SK-N-SH (cell line): Measurements from ENCODE around the gene SLCO3A1. TPM values are rescaled to one million over a fixed set of nuclear protein-coding genes. Genes with fewer than 3 reads are reported as not detected.

Experiments used
- CTCF ChIA-PET: fragments of 300-600, 350-600 bp; formaldehyde crosslinking; extraction: SDS; loops from one replicate; lab custom pipeline; 2021; lab: Yijun Ruan, JAX
- POLR2A ChIA-PET: fragments of 350-600 bp; sonication (Branson Sonifier 250); formaldehyde crosslinking; extraction: SDS; loops from one replicate; lab custom pipeline; 2020; ENCODE audit warnings: antibody characterized with exemption, inconsistent platforms; lab: Yijun Ruan, JAX
- DNase-seq: peaks from one replicate; pipeline ENCODE4 v3.0.0; 2012
- H2AFZ ChIP-seq: fragments of 200-600 bp; sonication (generic); 2 replicates; pipeline ENCODE4 v1.8.1; 2016; ENCODE audit warnings: antibody characterized with exemption, mild to moderate bottlenecking, low read depth
- H3F3A ChIP-seq: fragments of 200-600 bp; sonication (generic); replicated peaks from 2 replicates; pipeline ENCODE3; 2016; ENCODE audit warnings: antibody characterized with exemption, mild to moderate bottlenecking; ENCODE audit not compliant: insufficient read depth
- H3K27ac ChIP-seq, 2 experiments: fragments of 200-500 bp in 1 of 2; fragments of 200-600 bp in 1 of 2; sonication (Bioruptor generic) in 1 of 2; sonication (generic), shearing (Covaris generic) in 1 of 2; 2 replicates each; pipeline versions ENCODE4 v1.5.1 to v1.6.1; 2014 to 2016; ENCODE audit warnings: low read depth in 2 of 2, inconsistent platforms in 1 of 2, low read length in 1 of 2, mild to moderate bottlenecking in 1 of 2, mixed read lengths in 1 of 2
- H3K27me3 ChIP-seq: fragments of 200-600 bp; sonication (generic), shearing (Covaris generic); 2 replicates; pipeline ENCODE4 v1.6.1; 2016; ENCODE audit warnings: mixed run types; ENCODE audit not compliant: insufficient read depth
- H3K36me3 ChIP-seq, 2 experiments: fragments of 200-500 bp in 1 of 2; fragments of 200-600 bp in 1 of 2; sonication (Bioruptor generic) in 1 of 2; sonication (generic) in 1 of 2; replicated peaks in 1 of 2; 2 replicates each; pipeline versions ENCODE3 to v1.5.1; 2014 to 2016; ENCODE audit warnings: low read length in 1 of 2, mild to moderate bottlenecking in 1 of 2; ENCODE audit not compliant: insufficient read depth in 2 of 2, control insufficient read depth in 1 of 2
- H3K4me1 ChIP-seq, 2 experiments: fragments of 200-500 bp in 1 of 2; fragments of 200-600 bp in 1 of 2; sonication (Bioruptor generic) in 1 of 2; sonication (generic), shearing (Covaris generic) in 1 of 2; 2 replicates each; pipeline versions ENCODE4 v1.5.1 to v1.6.1; 2014 to 2016; ENCODE audit warnings: low read depth in 1 of 2, low read length in 1 of 2, mixed run types in 1 of 2; ENCODE audit not compliant: insufficient read depth in 2 of 2, control insufficient read depth in 1 of 2
- H3K4me2 ChIP-seq: fragments of 200-600 bp; sonication (generic), shearing (Covaris generic); 2 replicates; pipeline ENCODE4 v1.6.1; 2017; ENCODE audit warnings: mixed run types
- H3K4me3 ChIP-seq, 2 experiments: fragments of 200-500 bp in 1 of 2; fragments of 200-600 bp in 1 of 2; sonication (Bioruptor generic) in 1 of 2; sonication (generic), shearing (Covaris generic) in 1 of 2; 2 replicates each; pipeline versions ENCODE4 v1.5.1 to v1.8.1; 2014 to 2016; ENCODE audit warnings: low read depth in 2 of 2, inconsistent platforms in 1 of 2, low read length in 1 of 2, mild to moderate bottlenecking in 1 of 2, mixed read lengths in 1 of 2, moderate library complexity in 1 of 2
- H3K79me2 ChIP-seq: fragments of 200-600 bp; sonication (generic); 2 replicates; pipeline ENCODE4 v1.8.1; 2017; ENCODE audit warnings: mild to moderate bottlenecking; ENCODE audit not compliant: insufficient read depth
- H3K9ac ChIP-seq: fragments of 200-600 bp; sonication (generic); 2 replicates; pipeline ENCODE4 v1.6.1; 2017; ENCODE audit warnings: mixed run types
- H3K9me2 ChIP-seq: fragments of 200-600 bp; sonication (generic); 2 replicates; pipeline ENCODE4 v1.6.1; 2017; ENCODE audit warnings: mixed run types
- H3K9me3 ChIP-seq: fragments of 200-600 bp; sonication (generic); 2 replicates; pipeline ENCODE4 v1.6.1; 2017; ENCODE audit warnings: mixed run types, mild to moderate bottlenecking, moderate library complexity
- H4K20me1 ChIP-seq: fragments of 200-600 bp; sonication (generic); 2 replicates; pipeline ENCODE4 v1.6.1; 2017; ENCODE audit warnings: mild to moderate bottlenecking, mixed run types; ENCODE audit not compliant: insufficient read depth
- CHD2 ChIP-seq: fragments of 150-350 bp; IDR thresholded peaks from 2 replicates; pipeline ENCODE4 v1.6.1; 2018; ENCODE audit warnings: low read length; ENCODE audit not compliant: partially characterized antibody
- CTCF ChIP-seq: fragments of 200-600 bp; sonication (generic); IDR thresholded peaks from 2 replicates; pipeline ENCODE4 v1.6.1; 2017; ENCODE audit warnings: antibody characterized with exemption, mild to moderate bottlenecking, moderate library complexity
- ELF1 ChIP-seq: IDR thresholded peaks from 2 replicates; pipeline ENCODE4 v1.4.0; 2012
- FOSL2 ChIP-seq: IDR thresholded peaks from 2 replicates; pipeline ENCODE4 v1.4.0; 2012; ENCODE audit warnings: low read depth, mild to moderate bottlenecking, moderate library complexity, borderline replicate concordance
- GABPA ChIP-seq: IDR thresholded peaks from 2 replicates; pipeline ENCODE4 v1.4.0; 2012; ENCODE audit warnings: low read depth, mild to moderate bottlenecking
- JUND ChIP-seq: IDR thresholded peaks from 2 replicates; pipeline ENCODE4 v1.4.0; 2012
- NFIC ChIP-seq: IDR thresholded peaks from 2 replicates; pipeline ENCODE4 v1.4.0; 2012; ENCODE audit warnings: borderline replicate concordance
- NRF1 ChIP-seq: IDR thresholded peaks from 2 replicates; pipeline ENCODE4 v1.6.1; 2012; ENCODE audit warnings: low read depth, mild to moderate bottlenecking, low read length
- POLR2AphosphoS5 ChIP-seq: IDR thresholded peaks from 2 replicates; pipeline ENCODE4 v1.6.1; 2012; ENCODE audit warnings: low read depth, low read length
- RAD21 ChIP-seq: IDR thresholded peaks from 2 replicates; pipeline ENCODE4 v1.6.1; 2012; ENCODE audit warnings: mild to moderate bottlenecking, low read length
- RXRA ChIP-seq: IDR thresholded peaks from 2 replicates; pipeline ENCODE4 v1.4.0; 2012; ENCODE audit warnings: low read depth, mild to moderate bottlenecking, borderline replicate concordance
- SIN3A ChIP-seq: IDR thresholded peaks from 2 replicates; pipeline ENCODE4 v1.6.1; 2012; ENCODE audit warnings: low read depth, mild to moderate bottlenecking, low read length, moderate library complexity, borderline replicate concordance
- SMC3 ChIP-seq: IDR thresholded peaks from 2 replicates; pipeline ENCODE4 v1.6.1; 2012; ENCODE audit warnings: low read depth, low read length, improper control_type of control experiment
- TAF1 ChIP-seq: IDR thresholded peaks from 2 replicates; pipeline ENCODE4 v1.6.1; 2012; ENCODE audit warnings: low read depth, mild to moderate bottlenecking, low read length, moderate library complexity, borderline replicate concordance
- USF1 ChIP-seq: IDR thresholded peaks from 2 replicates; pipeline ENCODE4 v1.4.0; 2012; ENCODE audit warnings: low read depth, borderline replicate concordance
- WGBS: methylation state at CpG from one replicate; pipeline ENCODE4 v1.1.6; 2017; ENCODE audit warnings: low lambda C conversion rate; 5-methylcytosine and 5-hydroxymethylcytosine counted together
- polyA plus RNA-seq, 3 experiments: library from polyadenylated mRNA; depleted of rRNA; stranded (reverse); fragments of >200 nt; gene quantifications; 2 replicates each; pipeline ENCODE4 v1.2.3, GENCODE V29; 2012
- TF ChIP-seq, protein P1 (sequence below): IDR thresholded peaks from 2 replicates; pipeline ENCODE4 v1.4.0; 2012; ENCODE audit warnings: low read depth
- TF ChIP-seq, protein P2 (sequence below): fragments of 150-350 bp; IDR thresholded peaks from 2 replicates; pipeline ENCODE4 v1.6.1; 2017; ENCODE audit warnings: antibody characterized with exemption, low read length, low read depth, borderline replicate concordance
- TF ChIP-seq, protein P3 (sequence below): IDR thresholded peaks from 2 replicates; pipeline ENCODE4 v1.6.1; 2012; ENCODE audit warnings: mild to moderate bottlenecking, low read depth, low read length, moderate library complexity
- TF ChIP-seq, protein P4 (sequence below): IDR thresholded peaks from 2 replicates; pipeline ENCODE4; 2012
- TF ChIP-seq, protein P5 (sequence below): IDR thresholded peaks from 2 replicates; pipeline ENCODE4 v1.4.0; 2012; ENCODE audit warnings: low read depth, borderline replicate concordance

The SLCO3A1 gene
- polyA plus RNA-seq, 1 of the 3 experiments (the other 2 are of a cell fraction), result 19.7 TPM

- TF ChIP-seq RXRA, result no peak
- TF ChIP-seq, all 33 proteins: peak for 0
Measured at GRCh38 chr15:91924183-91924582, 70.7 kb downstream of the SLCO3A1 start (continued).

DNA sequence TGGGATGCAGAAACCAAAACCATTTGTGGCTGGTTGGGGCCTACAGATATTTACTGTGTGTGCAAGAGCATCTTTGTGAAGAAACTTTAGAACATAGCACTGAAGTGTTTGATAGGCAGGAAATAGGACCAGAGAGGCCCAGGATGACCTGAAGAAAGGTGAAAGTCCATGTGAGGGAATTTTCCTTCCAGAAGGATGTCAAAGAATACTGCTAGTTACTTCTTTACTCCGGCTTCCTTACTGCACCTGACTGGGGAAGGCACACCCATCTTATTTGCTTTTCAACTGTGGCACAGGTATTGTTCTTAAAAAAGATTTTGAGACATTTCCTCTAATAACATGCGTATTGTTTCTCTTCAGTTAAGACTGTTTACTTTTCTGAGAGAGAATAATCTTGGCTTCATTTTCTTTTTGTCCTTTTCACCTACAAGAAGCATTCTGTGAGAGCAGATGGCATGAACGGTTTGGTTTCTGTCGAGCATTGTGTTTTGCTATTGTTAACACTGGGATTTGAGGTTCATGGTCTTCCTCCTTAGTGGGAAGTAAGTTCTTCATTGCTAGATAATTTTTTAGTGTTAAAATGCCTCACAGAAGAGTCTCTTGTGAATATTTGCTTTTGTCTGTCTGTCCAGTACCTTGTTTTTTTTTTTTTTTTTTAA lies 71.5 kb downstream of the SLCO3A1 start:
- 90% methylated on average over 4 of the region's 4 CpGs for WGBS
- H3K79me2 ChIP-seq, result peaks cover 18% of the 10 kb centered on the region; the same call in 1 of the 2 replicates

More for the DNA sequence above, 71.5 kb downstream of the SLCO3A1 start:
- ChIA-PET CTCF (no interaction called here), POLR2A (no interaction called here)
- Histone ChIP-seq H3K27me3 (no peaks in the 10 kb centered on the region), H3F3A (no peaks in the 10 kb centered on the region), H4K20me1 (no peaks in the 10 kb centered on the region), H3K4me2 (no peak overlapping the region), H3K27ac (no peak overlapping the region), H2AFZ (no peak overlapping the region), H3K36me3 (no peaks in the 10 kb centered on the region), H3K9ac (no peak overlapping the region), H3K9me3 (no peaks in the 10 kb centered on the region), H3K9me2 (no peaks in the 10 kb centered on the region), H3K4me3 (no peak overlapping the region), H3K4me1 (peaks cover 6 to 17% of the 10 kb centered on the region in 2 experiments; a peak in 2 of 4 replicates)
- no peak for DNase-seq
- TF ChIP-seq CTCF, result no peak
- no peak for TF ChIP-seq TAF1
- TF ChIP-seq JUND, result no peak
- TF ChIP-seq, protein P1, sequence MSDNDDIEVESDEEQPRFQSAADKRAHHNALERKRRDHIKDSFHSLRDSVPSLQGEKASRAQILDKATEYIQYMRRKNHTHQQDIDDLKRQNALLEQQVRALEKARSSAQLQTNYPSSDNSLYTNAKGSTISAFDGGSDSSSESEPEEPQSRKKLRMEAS, result no peak
- no peak for TF ChIP-seq SMC3
- TF ChIP-seq, protein P2, sequence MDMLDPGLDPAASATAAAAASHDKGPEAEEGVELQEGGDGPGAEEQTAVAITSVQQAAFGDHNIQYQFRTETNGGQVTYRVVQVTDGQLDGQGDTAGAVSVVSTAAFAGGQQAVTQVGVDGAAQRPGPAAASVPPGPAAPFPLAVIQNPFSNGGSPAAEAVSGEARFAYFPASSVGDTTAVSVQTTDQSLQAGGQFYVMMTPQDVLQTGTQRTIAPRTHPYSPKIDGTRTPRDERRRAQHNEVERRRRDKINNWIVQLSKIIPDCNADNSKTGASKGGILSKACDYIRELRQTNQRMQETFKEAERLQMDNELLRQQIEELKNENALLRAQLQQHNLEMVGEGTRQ, result no peak
- no peak for TF ChIP-seq RXRA
- no peak for TF ChIP-seq RAD21
- no peak for TF ChIP-seq NRF1
- TF ChIP-seq USF1, result no peak
- TF ChIP-seq NFIC, result no peak
- TF ChIP-seq CHD2, result no peak
- no peak for TF ChIP-seq GABPA
- TF ChIP-seq POLR2AphosphoS5, result no peak
- TF ChIP-seq ELF1, result no peak
- TF ChIP-seq SIN3A, result no peak
- TF ChIP-seq FOSL2, result no peak
- TF ChIP-seq, protein P3, sequence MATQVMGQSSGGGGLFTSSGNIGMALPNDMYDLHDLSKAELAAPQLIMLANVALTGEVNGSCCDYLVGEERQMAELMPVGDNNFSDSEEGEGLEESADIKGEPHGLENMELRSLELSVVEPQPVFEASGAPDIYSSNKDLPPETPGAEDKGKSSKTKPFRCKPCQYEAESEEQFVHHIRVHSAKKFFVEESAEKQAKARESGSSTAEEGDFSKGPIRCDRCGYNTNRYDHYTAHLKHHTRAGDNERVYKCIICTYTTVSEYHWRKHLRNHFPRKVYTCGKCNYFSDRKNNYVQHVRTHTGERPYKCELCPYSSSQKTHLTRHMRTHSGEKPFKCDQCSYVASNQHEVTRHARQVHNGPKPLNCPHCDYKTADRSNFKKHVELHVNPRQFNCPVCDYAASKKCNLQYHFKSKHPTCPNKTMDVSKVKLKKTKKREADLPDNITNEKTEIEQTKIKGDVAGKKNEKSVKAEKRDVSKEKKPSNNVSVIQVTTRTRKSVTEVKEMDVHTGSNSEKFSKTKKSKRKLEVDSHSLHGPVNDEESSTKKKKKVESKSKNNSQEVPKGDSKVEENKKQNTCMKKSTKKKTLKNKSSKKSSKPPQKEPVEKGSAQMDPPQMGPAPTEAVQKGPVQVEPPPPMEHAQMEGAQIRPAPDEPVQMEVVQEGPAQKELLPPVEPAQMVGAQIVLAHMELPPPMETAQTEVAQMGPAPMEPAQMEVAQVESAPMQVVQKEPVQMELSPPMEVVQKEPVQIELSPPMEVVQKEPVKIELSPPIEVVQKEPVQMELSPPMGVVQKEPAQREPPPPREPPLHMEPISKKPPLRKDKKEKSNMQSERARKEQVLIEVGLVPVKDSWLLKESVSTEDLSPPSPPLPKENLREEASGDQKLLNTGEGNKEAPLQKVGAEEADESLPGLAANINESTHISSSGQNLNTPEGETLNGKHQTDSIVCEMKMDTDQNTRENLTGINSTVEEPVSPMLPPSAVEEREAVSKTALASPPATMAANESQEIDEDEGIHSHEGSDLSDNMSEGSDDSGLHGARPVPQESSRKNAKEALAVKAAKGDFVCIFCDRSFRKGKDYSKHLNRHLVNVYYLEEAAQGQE, result no peak
- TF ChIP-seq, protein P4, sequence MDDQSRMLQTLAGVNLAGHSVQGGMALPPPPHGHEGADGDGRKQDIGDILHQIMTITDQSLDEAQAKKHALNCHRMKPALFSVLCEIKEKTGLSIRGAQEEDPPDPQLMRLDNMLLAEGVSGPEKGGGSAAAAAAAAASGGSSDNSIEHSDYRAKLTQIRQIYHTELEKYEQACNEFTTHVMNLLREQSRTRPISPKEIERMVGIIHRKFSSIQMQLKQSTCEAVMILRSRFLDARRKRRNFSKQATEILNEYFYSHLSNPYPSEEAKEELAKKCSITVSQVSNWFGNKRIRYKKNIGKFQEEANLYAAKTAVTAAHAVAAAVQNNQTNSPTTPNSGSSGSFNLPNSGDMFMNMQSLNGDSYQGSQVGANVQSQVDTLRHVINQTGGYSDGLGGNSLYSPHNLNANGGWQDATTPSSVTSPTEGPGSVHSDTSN, result no peak
- TF ChIP-seq, protein P5, sequence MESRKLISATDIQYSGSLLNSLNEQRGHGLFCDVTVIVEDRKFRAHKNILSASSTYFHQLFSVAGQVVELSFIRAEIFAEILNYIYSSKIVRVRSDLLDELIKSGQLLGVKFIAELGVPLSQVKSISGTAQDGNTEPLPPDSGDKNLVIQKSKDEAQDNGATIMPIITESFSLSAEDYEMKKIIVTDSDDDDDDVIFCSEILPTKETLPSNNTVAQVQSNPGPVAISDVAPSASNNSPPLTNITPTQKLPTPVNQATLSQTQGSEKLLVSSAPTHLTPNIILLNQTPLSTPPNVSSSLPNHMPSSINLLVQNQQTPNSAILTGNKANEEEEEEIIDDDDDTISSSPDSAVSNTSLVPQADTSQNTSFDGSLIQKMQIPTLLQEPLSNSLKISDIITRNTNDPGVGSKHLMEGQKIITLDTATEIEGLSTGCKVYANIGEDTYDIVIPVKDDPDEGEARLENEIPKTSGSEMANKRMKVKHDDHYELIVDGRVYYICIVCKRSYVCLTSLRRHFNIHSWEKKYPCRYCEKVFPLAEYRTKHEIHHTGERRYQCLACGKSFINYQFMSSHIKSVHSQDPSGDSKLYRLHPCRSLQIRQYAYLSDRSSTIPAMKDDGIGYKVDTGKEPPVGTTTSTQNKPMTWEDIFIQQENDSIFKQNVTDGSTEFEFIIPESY, result no peak
